GM19468 (cell line): ENCODE measurements around the gene DDX46.

Experiments
- ATAC-seq: cut with Tn5 transposase; IDR thresholded peaks from one replicate; pipeline ENCODE4 v1.9.1; 2021; ENCODE audit warnings: mild to moderate bottlenecking, moderate library complexity, moderate number of reproducible peaks; ENCODE audit not compliant: unreplicated experiment; ENCODE audit errors: extremely low read depth

The DDX46 gene

GRCh38 chr5:134777366-134777765, 18.8 kb downstream of the DDX46 start:
- ATAC-seq, result no peak

DNA sequence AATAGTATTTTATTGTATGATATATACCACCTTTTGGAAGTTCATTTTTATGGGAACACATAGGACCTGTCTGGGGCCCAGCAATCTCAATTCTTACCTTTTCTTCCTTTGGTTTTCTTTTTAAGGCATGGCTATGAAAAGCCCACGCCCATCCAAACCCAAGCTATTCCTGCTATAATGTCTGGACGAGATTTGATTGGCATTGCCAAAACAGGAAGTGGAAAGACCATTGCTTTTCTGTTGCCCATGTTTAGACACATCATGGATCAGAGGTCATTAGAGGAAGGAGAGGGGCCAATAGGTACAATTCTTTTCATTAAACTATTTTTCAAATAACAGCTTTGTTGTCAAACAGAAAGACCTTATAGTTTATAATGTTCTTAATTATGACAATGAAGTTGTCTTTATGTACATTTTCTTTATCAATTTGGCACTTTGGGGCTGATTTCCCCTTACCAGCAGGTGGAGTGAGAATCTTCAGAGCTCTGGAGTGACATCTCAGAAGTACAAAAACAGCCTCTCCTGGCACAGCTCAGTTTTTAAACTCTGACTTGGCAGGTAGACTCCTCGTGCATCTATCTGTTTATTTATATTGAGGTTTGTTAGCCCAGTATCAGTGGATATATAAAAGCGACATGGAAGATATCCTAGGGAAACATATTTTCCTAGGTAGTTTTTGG, 25.8 kb downstream of the DDX46 start:
- ATAC-seq, result no peak

DNA sequence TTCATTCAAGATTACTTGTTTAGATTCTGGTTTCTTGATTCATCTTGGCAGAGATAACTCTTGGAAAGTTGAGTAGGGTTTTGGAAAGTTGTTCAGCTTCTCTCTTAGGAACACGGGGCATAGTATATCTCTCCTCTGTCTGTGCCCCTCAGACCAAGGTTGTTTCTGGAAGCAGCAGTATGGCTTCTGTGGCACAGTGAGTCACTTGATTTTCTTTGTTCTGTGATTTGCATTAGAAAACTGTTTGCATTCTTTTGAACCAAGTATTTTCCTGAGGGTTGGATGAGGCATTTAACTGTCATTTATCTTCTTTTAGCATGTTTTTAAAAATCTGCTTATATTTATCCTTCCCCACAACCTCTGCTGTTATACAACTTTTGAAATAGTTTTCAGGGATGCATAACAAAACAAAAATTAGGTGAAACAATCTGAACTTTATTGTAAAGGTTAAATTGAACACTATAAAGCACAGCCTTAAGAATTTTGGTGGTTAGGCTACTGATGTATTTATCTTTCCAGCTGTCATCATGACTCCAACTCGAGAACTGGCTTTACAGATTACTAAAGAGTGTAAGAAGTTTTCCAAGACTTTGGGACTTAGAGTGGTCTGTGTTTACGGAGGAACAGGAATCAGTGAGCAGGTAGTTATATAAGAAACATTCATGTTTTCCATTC, 26.5 kb downstream of the DDX46 start:
- no peak for ATAC-seq

DNA sequence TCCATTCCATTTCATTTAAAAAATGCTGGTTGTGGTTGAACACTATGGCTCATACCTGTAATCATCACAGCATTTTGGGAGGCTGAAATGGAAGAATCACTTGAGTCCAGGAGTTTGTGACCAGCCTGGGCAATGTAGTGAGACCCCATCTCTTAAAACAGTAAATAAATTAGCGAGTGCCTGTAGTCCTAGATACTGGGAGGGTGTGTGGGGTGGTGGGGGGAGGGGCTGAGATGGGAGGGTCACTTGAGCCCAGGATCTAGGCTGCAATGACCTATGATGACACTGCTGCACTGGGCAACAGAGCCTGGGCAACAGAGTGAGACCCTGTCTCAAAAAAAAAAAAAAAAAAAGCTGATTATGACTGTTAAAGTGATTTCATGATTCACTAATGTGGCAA, 29.1 kb downstream of the DDX46 start:
- no peak for ATAC-seq

DNA sequence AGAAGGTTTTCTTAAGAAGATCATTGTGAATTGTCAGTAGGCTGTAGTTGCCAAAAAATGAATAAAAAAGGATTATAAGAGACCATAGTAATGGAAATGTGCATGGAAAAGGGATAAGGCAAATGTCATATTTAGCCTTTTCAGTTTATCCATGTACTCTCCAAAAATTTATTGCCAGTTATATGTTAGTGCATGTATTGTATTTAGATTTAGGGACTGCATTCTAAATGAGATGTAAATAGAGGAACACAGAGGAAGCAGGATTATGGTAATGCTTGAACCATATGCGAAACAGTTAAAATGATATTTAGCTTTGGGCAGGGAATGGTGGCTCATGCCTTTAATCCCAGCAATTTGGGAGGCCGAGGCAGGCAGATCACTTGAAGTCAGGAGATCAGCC, 33.0 kb downstream of the DDX46 start:
- ATAC-seq, result no peak

DNA sequence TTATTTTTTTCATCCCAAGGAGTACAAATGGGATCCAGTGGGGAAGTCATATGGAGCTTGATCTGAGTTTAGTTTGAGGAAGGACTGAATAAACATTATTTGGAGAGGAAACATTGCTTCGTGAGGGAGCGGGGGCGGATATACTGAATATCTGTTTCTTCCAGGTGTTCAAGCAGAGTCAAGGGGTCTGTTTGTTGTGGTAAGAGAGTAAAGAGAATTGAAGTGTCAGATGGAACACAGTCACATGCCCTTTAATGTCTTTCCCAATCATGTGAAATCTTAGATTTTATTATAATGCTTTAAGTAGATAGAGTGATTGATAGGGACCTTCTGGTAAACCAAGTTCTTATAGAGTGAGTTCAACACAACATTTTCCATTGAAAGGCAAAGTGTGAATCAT, 33.7 kb downstream of the DDX46 start:
- no peak for ATAC-seq

- ATAC-seq, result no peak
These were observed 34.5 kb downstream of the DDX46 start for GRCh38 chr5:134793111-134793510.

GRCh38 chr5:134794082-134794481, 35.5 kb downstream of the DDX46 start:
- ATAC-seq, result no peak

DNA sequence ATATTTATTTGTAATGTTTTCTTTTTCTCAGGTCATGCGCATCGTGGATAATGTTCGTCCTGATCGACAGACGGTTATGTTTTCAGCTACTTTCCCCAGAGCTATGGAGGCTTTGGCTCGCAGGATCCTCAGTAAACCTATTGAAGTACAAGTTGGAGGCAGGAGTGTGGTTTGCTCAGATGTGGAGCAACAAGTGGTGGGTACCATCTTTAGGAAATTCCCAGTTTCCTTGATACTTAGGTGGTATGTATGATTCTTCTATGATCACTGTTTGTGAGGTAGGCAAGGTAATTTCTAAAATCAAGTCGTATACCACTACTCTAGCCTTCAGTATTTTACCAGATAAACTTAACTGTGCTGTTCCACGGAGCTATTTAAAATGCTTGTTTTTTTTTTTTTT, 36.2 kb downstream of the DDX46 start:
- no peak for ATAC-seq

DNA sequence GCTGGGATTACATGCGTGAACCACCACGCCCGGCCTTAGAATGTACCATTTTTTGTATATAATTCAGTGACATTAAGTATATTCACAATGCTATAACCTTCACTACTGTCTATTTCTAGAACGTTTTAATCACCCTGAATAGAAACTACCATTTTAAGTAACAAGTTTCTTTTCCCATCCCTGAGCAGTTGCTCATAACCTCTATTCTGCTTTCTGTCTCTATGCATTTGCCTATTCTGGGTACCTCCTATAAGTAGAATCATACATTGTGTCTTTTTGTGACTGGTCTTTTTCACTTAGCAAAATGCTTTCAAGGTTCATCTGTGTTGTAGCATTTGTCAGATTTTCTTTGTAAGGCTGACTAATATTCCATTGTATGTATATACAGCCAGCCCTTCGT, 39.9 kb downstream of the DDX46 start:
- ATAC-seq, result no peak

- ATAC-seq, result no peak
These were observed 45.2 kb downstream of the DDX46 start for GRCh38 chr5:134803821-134804220.

- no peak for ATAC-seq
These were observed 54.8 kb downstream of the DDX46 start for GRCh38 chr5:134813407-134813806.

GRCh38 chr5:134813827-134814226, 55.2 kb downstream of the DDX46 start:
- no peak for ATAC-seq

DNA sequence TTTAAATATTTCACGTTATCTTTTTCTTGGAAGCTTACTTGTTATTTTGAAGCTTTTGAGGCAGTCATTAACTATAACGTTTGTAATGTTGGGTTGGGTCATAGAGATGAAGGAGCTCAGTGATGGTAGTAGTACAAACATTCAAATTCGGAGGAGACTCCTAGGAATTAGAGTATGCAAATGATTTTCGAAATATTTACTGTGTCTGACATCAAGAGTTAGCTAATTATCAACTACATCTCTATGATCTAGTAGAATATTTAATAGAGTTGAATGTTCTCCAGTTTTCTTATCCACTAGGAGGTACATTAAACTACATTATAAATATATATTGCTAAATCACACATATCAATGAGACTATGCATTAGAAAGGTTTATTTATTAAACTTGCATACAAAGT, 58.4 kb downstream of the DDX46 start:
- ATAC-seq, result no peak

DNA sequence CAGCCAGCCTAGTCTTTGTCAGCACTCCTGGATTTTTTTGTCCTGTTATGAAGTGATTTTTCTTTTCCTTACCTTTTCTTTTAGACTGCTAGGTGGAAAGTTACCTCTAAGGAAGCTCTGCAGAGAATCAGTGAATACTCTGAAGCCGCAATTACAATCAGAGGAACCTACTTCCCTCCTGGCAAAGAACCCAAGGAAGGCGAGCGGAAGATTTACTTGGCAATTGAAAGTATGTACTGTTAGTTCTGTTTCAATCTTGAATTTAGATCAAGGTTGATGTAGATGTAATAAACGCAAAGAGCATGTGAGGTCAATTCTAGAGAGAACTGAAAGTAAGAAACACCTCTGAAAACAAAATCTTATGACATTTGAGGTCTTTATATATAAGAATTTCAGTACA, 60.2 kb downstream of the DDX46 start:
- no peak for ATAC-seq

- no peak for ATAC-seq
These were observed 60.9 kb downstream of the DDX46 start for GRCh38 chr5:134819407-134819963.

- no peak for ATAC-seq
These were observed 63.3 kb downstream of the DDX46 start for GRCh38 chr5:134821841-134822240.

DNA sequence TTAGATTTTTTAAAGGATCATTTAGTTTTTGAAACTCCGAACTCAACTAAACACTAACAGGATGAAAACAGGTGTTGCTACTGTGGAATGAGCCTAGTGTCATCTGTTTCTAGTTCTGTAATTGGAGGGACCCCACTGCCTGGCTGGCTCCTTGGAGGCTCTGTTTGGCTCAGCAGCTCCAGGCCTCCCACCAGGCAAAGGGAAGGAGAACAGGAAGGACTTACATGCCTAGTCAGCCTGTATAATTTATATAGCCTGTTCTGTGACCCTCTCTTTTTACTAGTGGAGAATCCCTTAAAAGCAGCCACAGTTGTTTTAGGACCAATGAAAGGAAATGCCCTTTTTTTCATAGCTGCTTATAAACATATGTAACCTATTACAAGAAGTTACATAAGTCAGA, 66.1 kb downstream of the DDX46 start:
- ATAC-seq, result no peak

DNA sequence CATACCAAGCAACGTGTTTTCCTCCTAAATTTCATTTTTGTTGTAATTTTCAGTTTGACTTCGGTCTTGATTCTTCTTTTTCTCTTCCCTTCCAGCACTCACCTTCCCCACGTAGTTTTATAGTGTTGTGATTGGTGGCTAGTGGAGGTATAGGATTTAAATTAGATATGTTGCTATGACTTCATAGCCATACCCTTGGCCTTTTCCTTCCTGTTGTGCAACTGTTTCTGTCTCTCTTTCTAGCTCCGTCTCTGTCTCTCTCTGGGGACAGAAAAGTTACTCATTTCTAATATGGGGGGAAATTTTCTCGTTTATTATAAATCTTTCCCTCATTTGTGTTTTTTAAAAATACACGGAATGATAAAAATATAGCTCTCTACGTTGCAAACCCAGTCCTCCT, 66.6 kb downstream of the DDX46 start:
- ATAC-seq, result no peak

- ATAC-seq, result no peak
These were observed 74.9 kb downstream of the DDX46 start for GRCh38 chr5:134833340-134834032.

DNA sequence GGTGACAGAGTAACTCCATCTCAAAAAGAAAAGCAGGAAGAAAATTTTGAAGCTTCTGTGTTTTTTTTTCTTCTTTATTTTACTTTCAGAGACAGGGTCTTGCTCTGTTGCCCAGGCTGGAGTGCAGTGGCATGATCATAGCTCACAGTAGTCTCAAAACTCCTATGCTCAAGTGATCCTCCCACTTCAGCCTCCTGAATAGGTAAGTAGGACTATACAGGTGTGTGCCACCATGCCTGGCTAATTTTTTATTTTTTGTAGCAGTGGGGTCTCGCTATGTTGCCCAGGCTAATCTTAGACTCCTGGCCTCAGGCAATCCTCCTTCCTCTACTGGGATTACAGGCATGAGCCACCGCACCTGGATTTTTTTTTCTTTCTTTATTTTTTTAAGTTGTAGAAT, 77.0 kb downstream of the DDX46 start:
- ATAC-seq, result no peak
